Keratinocyte (primary cell): ENCODE results near the gene TREM2. TPM values are rescaled to one million over a fixed set of nuclear protein-coding genes. Genes with fewer than 3 reads are reported as not detected.

Experiments used
- DNase-seq: peaks from one replicate; pipeline ENCODE4 v3.0.0-alpha.2; 2011; ENCODE audit warnings: low read depth, missing footprints, low spot score
- FAIRE-seq: peaks from 2 replicates; lab custom pipeline; 2011; peaks lifted over from hg19 to GRCh38; lab: Jason Lieb, UNC
- H2AFZ ChIP-seq: 2 replicates; pipeline ENCODE4 v1.6.0; 2012; ENCODE audit warnings: low read length, control low read depth, inconsistent platforms; ENCODE audit not compliant: control insufficient read depth
- H3K27ac ChIP-seq: 2 replicates; pipeline ENCODE4 v1.5.1; 2011; ENCODE audit warnings: low read length; ENCODE audit not compliant: control insufficient read depth, insufficient read depth
- H3K27me3 ChIP-seq: 3 replicates; pipeline ENCODE4 v1.6.0; 2011; ENCODE audit warnings: low read length; ENCODE audit not compliant: control insufficient read depth, insufficient read depth; ENCODE audit errors: extremely low read depth
- H3K36me3 ChIP-seq, 2 experiments: 2 replicates in 1 of 2; 3 replicates in 1 of 2; pipeline ENCODE4 v1.5.1; 2011; ENCODE audit warnings: low read length in 2 of 2, mild to moderate bottlenecking in 1 of 2; ENCODE audit not compliant: control insufficient read depth in 2 of 2, insufficient read depth in 2 of 2; ENCODE audit errors: extremely low read depth in 1 of 2
- H3K4me1 ChIP-seq: 3 replicates; pipeline ENCODE4 v1.5.1; 2011; ENCODE audit warnings: low read length; ENCODE audit not compliant: control insufficient read depth, insufficient read depth; ENCODE audit errors: extremely low read depth
- H3K4me2 ChIP-seq: 3 replicates; pipeline ENCODE4 v1.6.0; 2011; ENCODE audit warnings: low read depth, low read length; ENCODE audit not compliant: control insufficient read depth, insufficient read depth; ENCODE audit errors: extremely low read depth
- H3K4me3 ChIP-seq, 3 experiments: fragments of 200-600 bp in 1 of 3; sonication (generic) in 1 of 3; 2 replicates in 2 of 3; 3 replicates in 1 of 3; pipeline ENCODE4 v1.5.1; 2011 to 2016; ENCODE audit warnings: low read length in 3 of 3, mild to moderate bottlenecking in 3 of 3, control low read depth in 2 of 3, inconsistent platforms in 1 of 3, low read depth in 1 of 3, mixed read lengths in 1 of 3, mixed run types in 1 of 3, moderate library complexity in 1 of 3; ENCODE audit not compliant: control insufficient read depth in 2 of 3, insufficient read depth in 2 of 3; ENCODE audit errors: extremely low read depth in 1 of 3
- H3K79me2 ChIP-seq: 2 replicates; pipeline ENCODE4 v1.6.0; 2012; ENCODE audit warnings: low read length; ENCODE audit not compliant: control insufficient read depth, insufficient read depth
- H3K9ac ChIP-seq: 3 replicates; pipeline ENCODE4 v1.6.0; 2011; ENCODE audit warnings: low read length; ENCODE audit not compliant: control insufficient read depth, insufficient read depth; ENCODE audit errors: extremely low read depth
- H3K9me1 ChIP-seq: 3 replicates; pipeline ENCODE4 v1.6.0; 2011; ENCODE audit warnings: low read length; ENCODE audit not compliant: control insufficient read depth, insufficient read depth; ENCODE audit errors: extremely low read depth
- H3K9me3 ChIP-seq: 2 replicates; pipeline ENCODE4 v1.5.1; 2012; ENCODE audit warnings: low read depth, low read length; ENCODE audit not compliant: control insufficient read depth
- H4K20me1 ChIP-seq: 3 replicates; pipeline ENCODE4 v1.6.0; 2011; ENCODE audit warnings: low read length; ENCODE audit not compliant: control insufficient read depth, insufficient read depth; ENCODE audit errors: extremely low read depth
- EZH2 ChIP-seq: IDR thresholded peaks from one replicate; pipeline ENCODE4 v1.6.1; 2012; ENCODE audit warnings: inconsistent platforms, mild to moderate bottlenecking, low read length, moderate library complexity
- dilution Hi-C: fragments of 300-500 bp; cut with MboI; formaldehyde crosslinking; loops from one replicate; pipeline ENCODE4 v1.7.0; 2020; ENCODE audit warnings: low sequenced_read_pairs; ENCODE audit not compliant: extremely low pct_ligation_motif_present
- polyA plus RNA-seq, 5 experiments: library from polyadenylated mRNA; depleted of rRNA in 3 of 5; stranded (reverse) in 3 of 5; stranded (forward) in 1 of 5; unstranded in 1 of 5; fragments of >200 nt; gene quantifications; 1 replicate in 1 of 5; 2 replicates in 3 of 5; 3 replicates in 1 of 5; pipeline versions ENCODE4 v1.2.1 to v1.2.3, GENCODE V29; 2011 to 2012; ENCODE audit warnings: missing spikeins in 2 of 5, low read depth in 1 of 5, low replicate concordance in 1 of 5
- TF ChIP-seq, protein P1 (sequence below), 3 experiments: IDR thresholded peaks in 1 of 3; conservative IDR thresholded peaks in 1 of 3; optimal IDR thresholded peaks in 1 of 3; 2 replicates in 2 of 3; 3 replicates in 1 of 3; pipeline versions ENCODE3 to v1.5.1; 2011; ENCODE audit warnings: low read length in 3 of 3, mild to moderate bottlenecking in 3 of 3, moderate library complexity in 2 of 3, control low read depth in 1 of 3, inconsistent platforms in 1 of 3; ENCODE audit not compliant: insufficient read depth in 2 of 3; ENCODE audit errors: extremely low read depth in 1 of 3

Gene TREM2
- polyA plus RNA-seq, 1 donor (not counting 4 experiments of a cell fraction or from before 2014, with no cell fraction given): 4.0 TPM

DNA sequence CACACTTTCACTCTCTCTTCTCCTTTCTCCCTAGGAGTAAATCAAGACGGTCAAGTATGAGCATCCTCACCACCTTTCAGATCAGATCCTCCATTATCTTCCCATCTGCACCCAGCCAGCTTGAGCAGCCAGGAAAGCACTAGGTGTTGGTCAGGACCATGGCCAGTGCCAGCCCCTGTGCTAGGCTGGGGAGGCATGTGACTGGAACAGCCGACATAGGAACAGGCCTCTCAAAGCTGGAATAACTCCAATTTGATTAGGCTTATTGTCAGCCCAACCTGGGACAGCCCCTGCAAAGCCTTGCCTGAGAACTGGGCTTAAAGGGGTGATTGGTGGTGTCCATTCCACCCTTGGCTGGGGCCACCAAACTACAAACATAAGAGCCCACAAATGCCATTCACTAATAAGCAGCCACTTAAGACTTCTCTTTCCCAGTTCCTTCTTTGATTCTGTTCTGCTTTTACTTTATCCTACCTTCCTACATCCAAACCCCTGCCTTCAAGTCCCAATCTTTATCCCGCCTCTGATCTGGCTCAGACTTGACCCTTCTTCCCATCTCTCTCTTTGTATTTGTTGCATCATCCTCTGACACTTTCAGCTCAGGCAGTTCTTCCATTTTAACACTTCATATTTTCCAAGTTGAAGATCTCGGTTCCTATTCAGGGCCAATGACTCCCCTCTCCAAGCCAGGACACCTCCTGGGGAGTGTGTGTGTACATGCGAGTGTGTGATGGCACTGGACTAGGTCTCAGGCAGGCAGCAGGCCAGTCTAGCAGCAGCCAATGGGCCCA lies 4.5 kb upstream of the TREM2 start:
- Histone ChIP-seq H3K9ac (no peak overlapping the region), H3K9me1 (no peaks in the 10 kb centered on the region), H3K27ac (no peak overlapping the region), H3K4me1 (no peaks in the 10 kb centered on the region), H2AFZ (no peak overlapping the region), H3K4me3 (no peak overlapping the region), H3K4me2 (no peak overlapping the region), H3K36me3 (no peaks in the 10 kb centered on the region), H3K27me3 (no peaks in the 10 kb centered on the region), H3K9me3 (no peaks in the 10 kb centered on the region), H4K20me1 (no peaks in the 10 kb centered on the region), H3K79me2 (no peaks in the 10 kb centered on the region)
- TF ChIP-seq EZH2: no peak
- TF ChIP-seq, protein P1, sequence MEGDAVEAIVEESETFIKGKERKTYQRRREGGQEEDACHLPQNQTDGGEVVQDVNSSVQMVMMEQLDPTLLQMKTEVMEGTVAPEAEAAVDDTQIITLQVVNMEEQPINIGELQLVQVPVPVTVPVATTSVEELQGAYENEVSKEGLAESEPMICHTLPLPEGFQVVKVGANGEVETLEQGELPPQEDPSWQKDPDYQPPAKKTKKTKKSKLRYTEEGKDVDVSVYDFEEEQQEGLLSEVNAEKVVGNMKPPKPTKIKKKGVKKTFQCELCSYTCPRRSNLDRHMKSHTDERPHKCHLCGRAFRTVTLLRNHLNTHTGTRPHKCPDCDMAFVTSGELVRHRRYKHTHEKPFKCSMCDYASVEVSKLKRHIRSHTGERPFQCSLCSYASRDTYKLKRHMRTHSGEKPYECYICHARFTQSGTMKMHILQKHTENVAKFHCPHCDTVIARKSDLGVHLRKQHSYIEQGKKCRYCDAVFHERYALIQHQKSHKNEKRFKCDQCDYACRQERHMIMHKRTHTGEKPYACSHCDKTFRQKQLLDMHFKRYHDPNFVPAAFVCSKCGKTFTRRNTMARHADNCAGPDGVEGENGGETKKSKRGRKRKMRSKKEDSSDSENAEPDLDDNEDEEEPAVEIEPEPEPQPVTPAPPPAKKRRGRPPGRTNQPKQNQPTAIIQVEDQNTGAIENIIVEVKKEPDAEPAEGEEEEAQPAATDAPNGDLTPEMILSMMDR (optimal IDR thresholded peaks at IDR 0.05 in 1 of 3, IDR thresholded peaks at IDR 0.05 in 1 of 3, conservative IDR thresholded peaks at IDR 0.05 in 1 of 3; ENCODE audit: extremely low read depth in 1 of 3, insufficient read depth in 2 of 3, low read length in 3 of 3): no peak
- DNase-seq (no peak), FAIRE-seq (peak; percentile 55)
- dilution Hi-C loops: no loop called here

DNA sequence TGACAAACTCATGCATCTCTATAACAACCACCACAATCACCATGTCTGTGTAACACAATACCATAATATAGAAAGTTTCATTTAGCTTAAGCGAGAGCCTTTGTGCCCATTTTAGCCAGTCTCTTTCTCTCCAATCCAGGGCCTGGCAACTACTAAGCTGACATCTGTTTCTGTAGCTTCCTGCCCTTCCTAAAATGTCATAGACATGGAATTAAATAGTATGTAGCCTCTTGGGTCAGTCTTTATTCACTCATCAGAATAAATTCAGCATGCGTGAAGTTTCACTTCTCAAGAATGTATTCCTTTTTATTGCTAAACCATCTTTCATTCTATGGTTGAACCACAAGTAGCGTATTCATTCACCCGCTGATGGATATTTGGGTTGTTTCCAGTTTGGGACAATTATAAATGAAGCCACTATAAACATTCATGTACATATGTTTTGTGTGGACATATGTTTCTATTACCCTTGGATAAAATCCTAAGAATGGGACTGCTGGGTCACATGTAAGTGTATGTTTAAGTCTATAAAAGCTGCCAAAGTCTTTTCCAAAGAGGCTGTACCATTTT lies 1.7 kb upstream of the TREM2 start:
- Histone ChIP-seq H4K20me1 (no peaks in the 10 kb centered on the region), H3K27me3 (no peaks in the 10 kb centered on the region), H3K9me1 (no peaks in the 10 kb centered on the region), H3K9me3 (no peaks in the 10 kb centered on the region), H3K9ac (no peak overlapping the region), H3K27ac (no peak overlapping the region), H3K4me3 (no peak overlapping the region), H3K4me2 (no peak overlapping the region), H3K4me1 (peaks cover 2% of the 10 kb centered on the region), H2AFZ (no peak overlapping the region), H3K79me2 (no peaks in the 10 kb centered on the region), H3K36me3 (no peaks in the 10 kb centered on the region)
- FAIRE-seq (no peak), DNase-seq (no peak)
- dilution Hi-C loops: no loop called here
- TF ChIP-seq, protein P1 (optimal IDR thresholded peaks at IDR 0.05 in 1 of 3, IDR thresholded peaks at IDR 0.05 in 1 of 3, conservative IDR thresholded peaks at IDR 0.05 in 1 of 3; ENCODE audit: extremely low read depth in 1 of 3, insufficient read depth in 2 of 3, low read length in 3 of 3): no peak
- no peak for TF ChIP-seq EZH2
